Endothelial cell of umbilical vein (primary cell): ENCODE measurements around the gene C21orf58. TPM values are rescaled to one million over a fixed set of nuclear protein-coding genes. Genes with fewer than 3 reads are reported as not detected.

ENCODE experiments used
- BruUV-seq: library from RNA; stranded (reverse); fragments of 400-500 nt; replicated peaks from 2 replicates; lab custom pipeline; 2021; lab: Mats Ljungman, UMichigan
- CTCF ChIA-PET: fragments of 300-600, 350-600 bp; sonication (Branson Sonifier 250); formaldehyde crosslinking; loops from one replicate; lab custom pipeline; 2021; ENCODE audit warnings: antibody characterized with exemption, inconsistent platforms; lab: Charles Lee
- POLR2A ChIA-PET: fragments of 300-600, 350-600 bp; sonication (Branson Sonifier 250); formaldehyde crosslinking; loops from one replicate; lab custom pipeline; 2021; ENCODE audit warnings: antibody characterized with exemption, inconsistent platforms; lab: Charles Lee
- DNase-seq: peaks from one replicate; pipeline ENCODE4 v3.0.0-alpha.2; 2011; ENCODE audit warnings: low read depth, low spot score
- FAIRE-seq: peaks from 2 replicates; lab custom pipeline; 2011; peaks lifted over from hg19 to GRCh38; lab: Jason Lieb, UNC
- H2AFZ ChIP-seq: 2 replicates; pipeline ENCODE4 v1.6.0; 2012; ENCODE audit warnings: low read depth, low read length, control low read depth, inconsistent platforms
- H3K27ac ChIP-seq: 2 replicates; pipeline ENCODE4 v1.5.1; 2011; ENCODE audit warnings: low read depth, mild to moderate bottlenecking, control low read depth, low read length, moderate library complexity; ENCODE audit not compliant: insufficient read depth
- H3K27me3 ChIP-seq, 2 experiments: 2 replicates each; pipeline versions ENCODE4 v1.6.0 to v1.6.1; 2011; ENCODE audit warnings: low read length in 2 of 2, mixed read lengths in 1 of 2; ENCODE audit not compliant: control insufficient read depth in 2 of 2, insufficient read depth in 2 of 2
- H3K36me3 ChIP-seq, 2 experiments: 2 replicates in 1 of 2; 3 replicates in 1 of 2; pipeline ENCODE4 v1.5.1; 2011; ENCODE audit warnings: low read length in 2 of 2, mild to moderate bottlenecking in 1 of 2, moderate library complexity in 1 of 2; ENCODE audit not compliant: control insufficient read depth in 2 of 2, insufficient read depth in 2 of 2; ENCODE audit errors: extremely low read depth in 1 of 2
- H3K4me1 ChIP-seq: 3 replicates; pipeline ENCODE4 v1.5.1; 2011; ENCODE audit warnings: mild to moderate bottlenecking, low read length; ENCODE audit not compliant: control insufficient read depth, insufficient read depth; ENCODE audit errors: extremely low read depth
- H3K4me2 ChIP-seq: 2 replicates; pipeline ENCODE4 v1.6.1; 2011; ENCODE audit warnings: low read length, control low read depth, mixed read lengths; ENCODE audit not compliant: insufficient read depth
- H3K4me3 ChIP-seq, 3 experiments: fragments of 200-600 bp in 1 of 3; sonication (generic), shearing (Covaris generic) in 1 of 3; replicated peaks in 1 of 3; 2 replicates each; pipeline ENCODE4 v1.5.1; 2011 to 2016; ENCODE audit warnings: control low read depth in 3 of 3, low read length in 3 of 3, mild to moderate bottlenecking in 2 of 3, inconsistent platforms in 1 of 3, low read depth in 1 of 3, moderate library complexity in 1 of 3; ENCODE audit not compliant: insufficient read depth in 1 of 3
- H3K79me2 ChIP-seq: 2 replicates; pipeline ENCODE4 v1.6.0; 2012; ENCODE audit warnings: low read length, inconsistent platforms; ENCODE audit not compliant: control insufficient read depth, insufficient read depth
- H3K9ac ChIP-seq: replicated peaks from 2 replicates; pipeline ENCODE3; 2011; ENCODE audit warnings: low read length, control low read depth; ENCODE audit not compliant: insufficient read depth; ENCODE audit errors: extremely low read depth
- H3K9me1 ChIP-seq: replicated peaks from 3 replicates; pipeline ENCODE4 v1.6.0; 2011; ENCODE audit warnings: mild to moderate bottlenecking, low read length; ENCODE audit not compliant: control insufficient read depth, insufficient read depth; ENCODE audit errors: extremely low read depth
- H3K9me3 ChIP-seq: replicated peaks from 2 replicates; pipeline ENCODE4 v1.5.1; 2012; ENCODE audit warnings: low read length, inconsistent platforms; ENCODE audit not compliant: control insufficient read depth, insufficient read depth
- H4K20me1 ChIP-seq: replicated peaks from 2 replicates; pipeline ENCODE3; 2011; ENCODE audit warnings: mild to moderate bottlenecking, low read length; ENCODE audit not compliant: control insufficient read depth, insufficient read depth; ENCODE audit errors: extremely low read depth
- CTCF ChIP-seq, 2 donors: IDR thresholded peaks; 1 replicate in 1 of 2; 2 replicates in 1 of 2; pipeline ENCODE4 v1.5.1; 2011; ENCODE audit warnings: low read length in 2 of 2, mild to moderate bottlenecking in 2 of 2, moderate library complexity in 2 of 2, control low read depth in 1 of 2, inconsistent platforms in 1 of 2, low read depth in 1 of 2; ENCODE audit not compliant: insufficient read depth in 1 of 2; ENCODE audit errors: extremely low read depth in 1 of 2
- EZH2 ChIP-seq: IDR thresholded peaks from 2 replicates; pipeline ENCODE4 v1.6.1; 2012; ENCODE audit warnings: borderline replicate concordance, low read depth, mild to moderate bottlenecking, moderate library complexity, low read length, inconsistent platforms; ENCODE audit not compliant: severe bottlenecking
- FOS ChIP-seq: IDR thresholded peaks from 2 replicates; pipeline ENCODE4 v1.6.1; 2011; ENCODE audit warnings: mild to moderate bottlenecking, low read length, moderate library complexity, borderline replicate concordance; ENCODE audit not compliant: insufficient read depth
- JUN ChIP-seq: IDR thresholded peaks from 2 replicates; pipeline ENCODE4 v1.6.1; 2011; ENCODE audit warnings: borderline replicate concordance, low read depth; ENCODE audit not compliant: insufficient read length, insufficient read depth
- MYC ChIP-seq: IDR thresholded peaks from one replicate; pipeline ENCODE4 v1.6.1; 2011; ENCODE audit warnings: mild to moderate bottlenecking, low read depth, low read length
- POLR2A ChIP-seq: IDR thresholded peaks from 2 replicates; pipeline ENCODE4 v1.6.1; 2012; ENCODE audit warnings: low read depth, mild to moderate bottlenecking, control low read depth, low read length
- dilution Hi-C: fragments of 300-500 bp; cut with MboI; formaldehyde crosslinking; loops from one replicate; pipeline ENCODE4 v1.15.0; 2019; ENCODE audit warnings: low sequenced_read_pairs; ENCODE audit not compliant: extremely low pct_ligation_motif_present
- intact Hi-C: fragments of 100-400 bp; cut with micrococcal nuclease; formaldehyde crosslinking; loops from one replicate; pipeline ENCODE4 v1.10.0; 2022
- polyA plus RNA-seq, 4 experiments: library from polyadenylated mRNA; depleted of rRNA in 3 of 4; stranded (reverse) in 3 of 4; unstranded in 1 of 4; fragments of >200 nt; gene quantifications; 2 replicates each; pipeline versions ENCODE4 v1.2.1 to v1.2.3, GENCODE V29; 2011 to 2012; ENCODE audit warnings: missing spikeins in 1 of 4
- total RNA-seq: library from RNA; stranded (reverse); gene quantifications from 2 replicates; pipeline ENCODE4 v1.2.3, GENCODE V29; 2021
- TF ChIP-seq, protein P1 (sequence below): IDR thresholded peaks from 2 replicates; pipeline ENCODE4 v1.6.1; 2011; ENCODE audit not compliant: insufficient read depth, insufficient read length

C21orf58 gene
- total and polyA plus RNA-seq, 2 donors (not counting 3 experiments of a cell fraction or from before 2014, with no cell fraction given) = 6.0 to 24.3 TPM

DNA sequence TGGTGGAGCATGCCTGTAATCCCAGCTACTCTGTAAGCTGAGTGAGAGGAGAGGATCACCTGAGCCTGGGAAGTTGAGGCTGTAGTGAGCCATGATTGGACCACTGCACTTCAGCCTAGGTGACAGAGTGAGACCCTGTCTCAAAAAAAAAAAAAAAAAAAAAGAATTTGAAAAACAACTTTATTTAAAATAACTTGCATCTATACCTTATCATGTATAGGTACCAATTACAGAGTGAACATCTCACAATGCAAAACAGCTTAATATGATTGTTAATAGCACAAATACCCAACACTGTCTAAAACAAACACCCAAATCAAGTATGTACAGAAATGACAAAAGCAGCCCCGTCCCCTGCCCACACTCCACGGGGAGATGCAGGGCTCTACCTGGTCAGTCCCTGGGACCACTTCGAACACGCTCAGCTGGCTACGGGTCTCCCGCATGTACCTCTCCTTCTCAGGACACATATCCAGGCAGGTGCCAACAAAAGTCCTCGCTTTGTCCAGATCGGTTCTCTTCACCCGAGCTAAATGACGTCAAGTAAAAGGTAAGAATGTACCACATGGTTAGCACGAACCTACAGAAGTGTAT is 48.8 kb downstream of the C21orf58 start:
- no TSS peak for BruUV-seq
- no peaks in the 10 kb centered on the region for H3K9me3 ChIP-seq
- no peak overlapping the region for H3K4me3 ChIP-seq
- intact Hi-C loops (no loop called here), dilution Hi-C loops (no loop called here)
- CTCF ChIA-PET = interaction anchor here (1.4 kb wide), 1 partner anchor 37 kb away, joined by 3 read pairs; no protein-coding TSS in a partner anchor
- no peak for DNase-seq
- FAIRE-seq = no peak
- H3K4me2 ChIP-seq = no peak overlapping the region
- POLR2A ChIA-PET = no interaction called here
- H3K27ac ChIP-seq = no peak overlapping the region
- no peaks in the 10 kb centered on the region for H3K27me3 ChIP-seq
- no peaks in the 10 kb centered on the region for H3K4me1 ChIP-seq
- TF ChIP-seq JUN (no peak), FOS (no peak)
- H3K36me3 ChIP-seq = peaks cover 14 to 38% of the 10 kb centered on the region in 2 experiments
- H3K9me1 ChIP-seq = no peaks in the 10 kb centered on the region
- no peaks in the 10 kb centered on the region for H4K20me1 ChIP-seq
- H3K9ac ChIP-seq = no peak overlapping the region
- H3K79me2 ChIP-seq = no peaks in the 10 kb centered on the region
- H2AFZ ChIP-seq = no peak overlapping the region

- H4K20me1 ChIP-seq = no peaks in the 10 kb centered on the region
- TF ChIP-seq FOS (no peak), CTCF (IDR thresholded peaks at IDR 0.05; ENCODE audit: extremely low read depth in 1 of 2, insufficient read depth in 1 of 2, low read depth in 1 of 2, low read length in 2 of 2) (no peak), MYC (no peak), EZH2 (no peak), POLR2A (no peak)
- TF ChIP-seq, protein P1, sequence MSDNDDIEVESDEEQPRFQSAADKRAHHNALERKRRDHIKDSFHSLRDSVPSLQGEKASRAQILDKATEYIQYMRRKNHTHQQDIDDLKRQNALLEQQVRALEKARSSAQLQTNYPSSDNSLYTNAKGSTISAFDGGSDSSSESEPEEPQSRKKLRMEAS = no peak
- H3K4me3 ChIP-seq = no peak overlapping the region
- no peaks in the 10 kb centered on the region for H3K4me1 ChIP-seq
- H3K9ac ChIP-seq = no peak overlapping the region
- no peak overlapping the region for H2AFZ ChIP-seq
- no peak overlapping the region for H3K4me2 ChIP-seq
- DNase-seq (no peak), FAIRE-seq (no peak)
- ChIA-PET CTCF (no interaction called here), POLR2A (no interaction called here)
- no peak overlapping the region for H3K27ac ChIP-seq
- H3K27me3 ChIP-seq = no peaks in the 10 kb centered on the region
- H3K9me1 ChIP-seq = no peaks in the 10 kb centered on the region
- BruUV-seq = no TSS peak
- H3K36me3 ChIP-seq = peaks cover 24 to 39% of the 10 kb centered on the region in 2 experiments
- intact Hi-C loops (no loop called here), dilution Hi-C loops (no loop called here)
- H3K79me2 ChIP-seq = no peaks in the 10 kb centered on the region
- no peaks in the 10 kb centered on the region for H3K9me3 ChIP-seq
These were observed 50.3 kb downstream of the C21orf58 start for GRCh38 chr21:46273341-46273740.
